GM18511 (cell line): ENCODE results near the gene EDDM13.
"Not testable (repeated sequence)": the region's sequence is repeated elsewhere in the genome, so short reads cannot be mapped to it uniquely, and the experiment has no call there.

ENCODE experiments used
- ATAC-seq: cut with Tn5 transposase; IDR thresholded peaks from one replicate; pipeline ENCODE4 v1.9.1; 2021; ENCODE audit warnings: mild to moderate bottlenecking, moderate library complexity; ENCODE audit not compliant: unreplicated experiment

EDDM13 gene

GRCh38 chr19:56319991-56320390 is 47.4 kb downstream of the EDDM13 start:
- no peak for ATAC-seq

GRCh38 chr19:56321254-56321988 is 48.9 kb downstream of the EDDM13 start:
- no peak for ATAC-seq

- ATAC-seq: no peak
Observed at GRCh38 chr19:56321989-56322440, 49.5 kb downstream of the EDDM13 start.

GRCh38 chr19:56324436-56324835 is 51.9 kb downstream of the EDDM13 start:
- ATAC-seq: no peak

GRCh38 chr19:56332695-56333094 is 60.1 kb downstream of the EDDM13 start:
- ATAC-seq: no peak

GRCh38 chr19:56333506-56333905 is 61.0 kb downstream of the EDDM13 start:
- ATAC-seq: no peak

- ATAC-seq: not testable (repeated sequence)
Observed at GRCh38 chr19:56335371-56335770, 62.8 kb downstream of the EDDM13 start.

- not testable (repeated sequence) for ATAC-seq
Observed at GRCh38 chr19:56337077-56337476, 64.5 kb downstream of the EDDM13 start.

GRCh38 chr19:56339031-56339430 is 66.5 kb downstream of the EDDM13 start:
- ATAC-seq: not testable (repeated sequence)

- ATAC-seq: no peak
Observed at GRCh38 chr19:56341948-56342347, 69.4 kb downstream of the EDDM13 start.

- no peak for ATAC-seq
Observed at GRCh38 chr19:56347163-56347778, 74.7 kb downstream of the EDDM13 start.

- no peak for ATAC-seq
Observed at GRCh38 chr19:56348289-56348877, 75.8 kb downstream of the EDDM13 start.

- ATAC-seq: no peak
Observed at GRCh38 chr19:56350416-56351045, 78.0 kb downstream of the EDDM13 start.

- ATAC-seq: no peak
Observed at GRCh38 chr19:56351208-56351607, 78.7 kb downstream of the EDDM13 start.

GRCh38 chr19:56355517-56355916 is 83.0 kb downstream of the EDDM13 start:
- ATAC-seq: no peak

GRCh38 chr19:56356944-56357343 is 84.4 kb downstream of the EDDM13 start:
- no peak for ATAC-seq
